Endothelial cell of hepatic sinusoid (primary cell): Measurements from ENCODE around the gene MYO5C.

Experiments
- in situ Hi-C: cut with HindIII; loops from 2 replicates; pipeline ENCODE4 v1.10.0; 2017; ENCODE audit warnings: low sequenced_read_pairs

Gene MYO5C

DNA sequence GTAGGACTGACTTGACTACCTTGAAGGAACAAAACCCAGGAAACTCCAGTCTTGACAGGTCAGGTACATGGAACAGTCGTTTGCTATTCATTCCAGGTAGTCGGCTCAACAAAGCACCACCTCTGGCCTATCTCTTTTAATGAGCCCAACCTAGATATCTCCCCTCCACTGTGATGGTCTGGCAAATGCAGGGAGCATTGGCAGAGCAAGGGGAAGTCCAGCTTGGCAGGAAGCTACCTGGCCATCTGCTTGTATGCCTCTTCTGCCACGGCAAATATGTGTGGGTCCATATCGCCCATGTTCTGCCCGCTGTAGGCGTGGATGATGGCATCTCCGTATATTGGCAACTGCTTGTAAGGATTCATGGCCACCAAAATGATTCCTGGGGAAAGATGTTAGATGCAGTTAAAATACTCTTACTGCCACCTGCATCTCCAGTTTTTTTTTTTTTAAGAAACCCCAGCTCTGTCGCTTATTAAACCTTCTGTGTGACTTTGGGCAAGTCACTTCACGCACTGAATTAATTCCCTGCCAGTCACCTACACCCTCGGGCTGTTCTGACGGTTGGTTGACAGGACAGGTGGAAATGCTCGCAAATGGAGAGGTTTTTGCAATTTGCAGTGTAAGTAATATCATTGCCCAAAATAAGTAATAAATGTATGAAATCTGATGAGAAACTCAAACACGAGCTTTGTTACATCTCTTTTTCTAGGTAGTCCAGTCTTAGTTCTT, 16.8 kb downstream of the MYO5C start:
- in situ Hi-C loops = no loop called here

DNA sequence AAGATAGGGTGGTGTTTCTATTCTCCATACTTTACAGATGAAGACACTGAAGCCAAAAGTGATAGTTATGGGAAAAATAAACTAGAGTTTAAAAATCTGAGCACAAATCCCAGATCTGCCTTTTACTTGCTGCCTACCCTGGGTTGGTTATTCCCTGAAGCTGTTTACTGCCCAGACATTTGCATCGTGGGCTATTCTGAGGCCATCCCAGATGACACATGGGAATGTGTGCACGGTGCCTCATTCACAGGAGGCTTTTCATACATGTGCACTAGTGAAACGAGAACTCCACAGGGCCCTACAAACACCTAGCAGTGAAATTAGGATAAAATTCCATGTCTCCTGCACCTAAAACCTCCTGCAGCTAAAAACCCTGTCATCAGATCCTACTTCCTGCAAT, 17.5 kb downstream of the MYO5C start:
- in situ Hi-C loops = no loop called here

DNA sequence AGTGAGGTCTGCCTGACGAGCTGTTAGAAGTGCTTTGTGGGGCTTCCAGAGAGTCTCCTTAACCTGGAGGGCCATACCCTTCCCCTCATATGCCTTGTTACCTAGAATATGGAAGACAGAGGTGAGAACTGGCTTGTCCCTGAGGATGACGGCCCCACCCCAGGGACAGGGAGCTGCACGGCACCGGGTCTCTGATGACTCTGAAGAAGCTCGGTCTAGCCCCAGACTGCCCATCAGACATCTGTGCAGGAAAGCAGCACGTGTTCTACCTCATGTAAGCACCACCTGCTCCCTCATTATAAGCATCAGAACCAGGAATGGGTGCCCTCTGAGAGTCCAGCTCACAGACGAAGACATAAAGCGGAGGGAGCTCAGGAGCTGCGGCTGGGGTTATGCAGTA, 18.0 kb downstream of the MYO5C start:
- in situ Hi-C loops = no loop called here

GRCh38 chr15:52276256-52276770, 19.3 kb downstream of the MYO5C start:
- in situ Hi-C loops = no loop called here

- in situ Hi-C loops = no loop called here
These were observed 31.9 kb downstream of the MYO5C start for GRCh38 chr15:52263563-52264282.

DNA sequence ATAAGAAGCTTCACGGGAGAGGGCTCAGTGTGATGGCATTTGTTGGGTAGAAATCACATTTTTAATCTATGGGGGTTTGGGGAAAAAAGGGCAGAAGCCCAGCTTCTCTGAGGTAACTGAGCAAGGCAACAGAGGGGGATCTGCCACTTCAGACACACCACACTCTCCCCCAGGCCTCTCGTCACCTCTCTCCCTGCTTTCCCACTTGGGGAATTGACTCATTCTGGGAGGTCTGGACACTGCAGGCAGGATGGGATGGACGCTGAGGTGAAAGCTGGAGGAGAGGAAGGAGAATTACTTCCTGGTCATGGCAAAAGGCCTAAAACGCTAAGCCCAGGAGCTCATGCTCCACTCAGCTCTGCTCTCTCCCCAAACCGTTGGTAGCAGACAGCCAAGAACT, 33.2 kb downstream of the MYO5C start:
- in situ Hi-C loops = no loop called here

DNA sequence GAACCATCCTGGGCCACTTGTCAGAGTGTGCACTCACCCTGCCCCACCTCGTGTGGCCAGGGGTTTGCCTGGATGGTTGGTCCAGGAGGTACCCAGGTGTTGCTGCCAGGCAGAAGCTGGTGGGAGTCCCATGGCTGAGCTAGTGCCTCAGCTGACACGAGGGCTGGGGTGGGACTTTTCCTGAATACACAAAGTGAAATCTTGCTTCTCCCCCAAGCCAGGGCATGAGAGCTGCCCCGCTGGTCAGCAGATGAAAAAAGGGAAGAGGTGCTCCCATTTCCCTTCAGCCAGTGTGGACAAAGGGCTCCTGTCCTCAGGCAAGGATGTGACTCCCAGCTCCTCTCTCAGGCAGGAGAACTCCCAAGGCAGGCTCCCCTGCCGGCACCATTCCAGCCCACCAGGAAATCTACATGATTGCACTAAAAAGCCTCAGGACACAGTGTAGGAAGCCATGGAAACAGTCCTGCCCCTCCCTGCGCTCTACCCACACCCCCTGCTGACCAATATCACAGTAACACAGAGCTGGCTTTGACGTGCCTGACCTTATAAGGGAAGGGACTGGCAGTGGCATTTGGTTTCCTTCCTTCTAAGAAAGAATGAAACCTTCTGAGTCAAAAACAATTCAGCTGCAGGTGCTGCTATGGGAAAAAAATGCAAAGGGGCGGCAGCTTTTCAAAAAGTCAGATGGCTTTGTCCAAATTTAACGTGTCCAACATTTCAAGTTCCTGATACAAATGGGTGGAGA, 33.9 kb downstream of the MYO5C start:
- in situ Hi-C loops = no loop called here

- in situ Hi-C loops = no loop called here
These were observed 34.6 kb downstream of the MYO5C start for GRCh38 chr15:52261026-52261425.

- in situ Hi-C loops = loop anchor here (5.0 kb wide), 2 partner anchors 38 to 473 kb away; partner anchors contain the start of gene MYO5C
These were observed 36.1 kb downstream of the MYO5C start for GRCh38 chr15:52259503-52259902.

DNA sequence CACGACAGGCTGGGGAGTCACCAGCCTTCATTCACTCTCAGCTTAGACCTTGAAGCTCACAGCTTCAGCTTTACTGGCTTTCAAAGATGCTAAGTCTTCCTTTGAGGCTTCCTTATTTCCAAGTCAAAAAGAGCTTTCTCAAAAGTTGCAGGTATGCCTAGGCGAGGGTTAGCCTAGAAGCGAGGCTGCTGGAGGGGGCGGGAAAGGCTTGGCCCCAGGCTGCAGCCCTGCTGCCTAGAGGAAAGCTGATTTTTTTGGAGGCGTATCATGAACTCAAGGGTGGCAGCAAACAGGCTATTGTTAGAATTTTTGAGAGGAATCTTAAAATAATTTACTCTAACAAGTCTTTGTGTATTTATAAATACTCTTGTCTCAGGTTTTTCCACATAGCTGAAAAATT, 37.1 kb downstream of the MYO5C start:
- in situ Hi-C loops = loop anchor here (5.0 kb wide), 2 partner anchors 39 to 474 kb away; partner anchors contain the start of gene MYO5C

GRCh38 chr15:52257734-52258062, 37.9 kb downstream of the MYO5C start:
- in situ Hi-C loops = loop anchor here (5.0 kb wide), 2 partner anchors 40 to 475 kb away; partner anchors contain the start of gene MYO5C

GRCh38 chr15:52256930-52257733, 38.5 kb downstream of the MYO5C start:
- in situ Hi-C loops = loop anchor here (5.0 kb wide), 2 partner anchors 40 to 475 kb away; partner anchors contain the start of gene MYO5C

- in situ Hi-C loops = loop anchor here (5.0 kb wide), 2 partner anchors 41 to 476 kb away; partner anchors contain the start of gene MYO5C
These were observed 39.2 kb downstream of the MYO5C start for GRCh38 chr15:52256366-52256765.

DNA sequence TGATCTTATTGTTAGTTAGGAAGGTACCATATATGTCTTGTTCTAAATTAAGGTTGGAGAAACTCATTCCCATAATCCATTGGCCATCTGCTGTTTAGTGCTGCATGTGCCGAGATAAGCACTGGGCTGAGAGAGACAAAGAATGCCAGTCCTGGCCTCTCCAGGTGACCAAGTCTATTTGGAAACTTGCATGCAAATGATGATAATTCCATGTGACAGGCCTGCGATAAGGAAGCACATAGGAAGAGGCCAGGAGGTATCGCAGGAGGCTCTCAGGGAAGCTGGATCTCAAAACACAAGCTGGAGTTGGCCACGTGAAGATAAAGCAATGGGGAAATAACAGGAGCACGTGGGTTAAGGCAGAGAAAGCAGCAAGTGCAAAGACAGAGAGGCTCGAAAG, 39.7 kb downstream of the MYO5C start:
- in situ Hi-C loops = loop anchor here (5.0 kb wide), 2 partner anchors 41 to 476 kb away; partner anchors contain the start of gene MYO5C

GRCh38 chr15:52255008-52255407, 40.6 kb downstream of the MYO5C start:
- in situ Hi-C loops = loop anchor here (5.0 kb wide), 2 partner anchors 42 to 477 kb away; partner anchors contain the start of gene MYO5C

GRCh38 chr15:52254391-52254790, 41.2 kb downstream of the MYO5C start:
- in situ Hi-C loops = no loop called here

GRCh38 chr15:52252781-52253180, 42.8 kb downstream of the MYO5C start:
- in situ Hi-C loops = no loop called here

DNA sequence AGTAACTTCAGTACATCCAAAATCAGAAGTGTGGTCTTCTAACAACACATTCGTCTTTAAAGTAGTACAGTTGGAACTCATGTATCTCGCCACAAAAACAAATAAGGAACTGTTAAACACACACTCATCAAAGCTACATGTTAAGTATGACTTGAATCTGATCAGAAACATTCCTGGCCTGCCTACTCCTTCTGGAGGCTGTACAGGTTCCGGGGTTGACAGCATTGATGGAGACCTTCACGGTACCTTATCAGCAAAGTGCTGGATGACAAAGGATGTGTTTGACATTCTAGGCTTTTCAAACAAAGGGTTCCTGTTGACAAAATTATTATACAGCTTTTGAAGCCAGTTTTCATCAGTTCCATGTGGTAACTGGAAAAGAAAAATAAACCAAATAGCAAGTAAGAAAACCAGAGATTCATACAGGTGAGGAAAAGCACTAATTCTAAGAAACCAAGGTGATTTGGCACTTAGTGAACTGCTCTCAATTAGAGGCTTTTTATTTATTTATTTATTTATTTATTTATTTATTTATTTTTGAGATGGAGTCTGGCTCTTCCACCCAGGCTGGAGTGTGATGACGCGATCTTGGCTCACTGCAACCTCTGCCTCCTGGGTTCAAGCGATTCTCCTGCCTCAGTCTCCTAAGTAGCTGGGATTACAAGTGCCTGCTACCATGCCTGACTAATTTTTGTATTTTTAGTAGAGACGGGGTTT, 44.3 kb downstream of the MYO5C start:
- in situ Hi-C loops = no loop called here

DNA sequence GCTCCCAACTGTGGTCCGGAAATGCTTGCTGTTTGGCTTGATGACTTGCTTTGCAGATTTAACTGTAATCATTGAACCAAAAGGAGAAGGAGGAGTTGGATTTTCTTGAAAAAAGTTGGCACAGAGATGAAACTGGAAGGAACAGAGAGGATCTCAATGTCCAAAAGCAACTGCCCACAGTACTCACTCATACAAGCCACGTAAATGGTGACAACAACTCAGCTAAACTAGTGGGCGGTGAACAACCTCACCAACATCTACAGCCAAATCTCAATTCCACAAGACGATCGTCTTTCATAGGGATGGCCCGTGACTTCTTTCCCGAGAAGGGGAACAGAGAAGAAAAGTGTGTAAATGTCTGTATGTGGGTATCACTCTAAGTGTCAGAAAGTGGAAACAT, 48.1 kb downstream of the MYO5C start:
- in situ Hi-C loops = no loop called here
